Stimulated activated CD4-positive, alpha-beta T cell treated with anti-CD3 and anti-CD28 coated beads, Interleukin-4, amount 100 ng/mL, for 4 hours (primary cell): ENCODE data around the gene WDR17.

Experiments used
- DNase-seq, 2 experiments: peaks; one replicate each; pipeline ENCODE4 v3.0.0-alpha.2; 2020

WDR17 gene

DNA sequence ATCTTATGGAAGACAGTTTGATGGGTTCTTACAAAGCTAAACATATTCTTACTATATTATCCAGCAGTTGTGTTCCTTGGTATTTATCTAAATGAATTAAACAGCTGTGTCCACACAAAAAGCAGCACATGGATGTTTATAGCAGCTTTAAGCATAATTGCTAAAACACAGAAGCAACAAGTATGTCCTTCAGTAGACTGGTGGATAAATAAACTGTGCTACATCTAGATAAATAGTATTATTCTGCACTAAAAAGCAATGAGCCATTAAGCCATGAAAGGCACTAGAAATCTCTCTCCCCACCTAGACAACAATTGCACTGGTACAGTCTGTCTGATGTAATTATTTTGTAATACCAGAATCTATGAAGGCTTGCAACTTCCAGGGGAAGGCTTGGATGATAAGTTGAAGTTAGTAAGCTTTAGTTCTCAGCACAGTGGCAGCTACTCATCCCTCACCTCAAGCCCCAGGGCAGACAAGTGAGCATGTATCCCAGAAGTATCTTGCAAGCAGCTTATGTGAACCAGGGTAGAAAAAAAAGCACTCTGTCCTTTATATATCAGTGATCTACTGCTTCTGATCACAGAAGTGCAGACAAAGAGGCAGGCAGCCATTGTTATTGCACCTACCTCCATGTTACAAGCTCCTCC is 36.9 kb downstream of the WDR17 start:
- no peak for DNase-seq

GRCh38 chr4:176107695-176108094 is 42.1 kb downstream of the WDR17 start:
- no peak for DNase-seq

GRCh38 chr4:176123710-176124407 is 58.2 kb downstream of the WDR17 start:
- DNase-seq = no peak

DNA sequence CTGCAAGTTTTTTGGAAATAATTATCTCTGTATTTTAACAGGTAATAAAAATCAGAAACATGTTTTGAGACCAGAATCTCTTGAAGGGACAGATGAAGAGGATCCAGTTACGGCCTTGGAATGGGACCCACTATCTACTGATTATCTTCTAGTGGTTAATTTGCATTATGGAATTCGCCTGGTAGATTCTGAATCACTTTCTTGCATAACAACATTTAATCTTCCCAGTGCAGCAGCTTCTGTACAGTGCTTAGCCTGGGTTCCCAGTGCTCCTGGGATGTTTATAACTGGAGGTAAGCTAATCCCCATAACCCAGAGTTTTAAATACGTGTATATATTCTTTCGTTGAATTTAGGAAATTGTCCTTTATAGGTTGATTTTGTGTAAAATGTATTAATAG is 59.4 kb downstream of the WDR17 start:
- DNase-seq = no peak

DNA sequence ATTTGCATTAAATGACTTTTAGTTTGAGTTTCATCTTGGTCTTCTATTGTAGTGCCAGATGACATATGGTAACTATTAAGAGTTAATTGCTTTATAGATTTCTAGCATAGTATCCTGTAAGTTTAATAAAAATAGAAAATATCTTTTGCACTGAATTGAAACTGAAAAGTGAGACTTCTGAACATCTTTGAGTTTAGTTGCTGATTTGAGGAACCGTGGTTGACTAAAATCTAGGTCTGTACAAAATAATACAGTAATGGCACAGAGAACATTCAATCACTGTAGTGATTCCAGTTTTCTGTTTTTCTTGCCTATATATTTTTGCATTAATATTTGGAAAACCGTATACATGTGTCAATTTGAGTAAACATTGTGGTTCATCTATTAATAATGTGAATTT is 69.0 kb downstream of the WDR17 start:
- no peak for DNase-seq

DNA sequence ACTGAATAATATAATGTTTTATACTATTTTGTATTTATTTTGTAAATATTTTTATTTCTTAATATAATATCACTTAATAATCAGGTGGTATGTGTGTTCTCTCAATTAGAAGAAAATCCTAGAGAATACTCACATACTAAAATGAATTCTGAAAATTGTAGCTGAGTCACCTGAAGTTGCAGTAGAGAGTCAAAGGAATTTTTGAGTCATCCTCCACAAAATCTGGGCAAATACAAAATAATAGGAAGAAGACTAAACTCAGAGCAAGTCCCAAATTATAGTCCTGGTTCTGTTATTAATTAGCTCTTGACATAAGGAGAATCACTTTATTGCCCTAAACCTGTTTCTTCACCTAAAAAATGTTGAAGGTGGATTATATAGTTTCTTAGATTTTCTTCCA is 72.0 kb downstream of the WDR17 start:
- DNase-seq = no peak

DNA sequence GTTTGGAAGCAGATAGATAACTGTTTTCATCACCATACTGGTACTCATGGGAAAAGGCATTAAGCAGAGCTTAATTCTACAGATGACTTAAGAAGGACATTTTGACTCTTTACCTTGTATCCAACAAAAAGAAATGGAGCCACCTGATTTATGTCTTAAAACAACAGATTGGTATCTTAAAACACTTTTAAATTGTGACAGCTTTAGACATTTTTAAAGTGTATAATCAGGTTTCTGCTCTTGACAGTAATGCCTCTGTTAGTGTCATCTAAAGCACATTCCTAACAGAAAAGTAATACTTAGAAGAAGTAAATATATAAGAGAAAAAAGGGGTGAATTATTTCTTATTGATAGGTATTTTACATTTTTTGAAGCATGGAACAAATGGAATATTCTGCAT is 73.9 kb downstream of the WDR17 start:
- no peak for DNase-seq

DNA sequence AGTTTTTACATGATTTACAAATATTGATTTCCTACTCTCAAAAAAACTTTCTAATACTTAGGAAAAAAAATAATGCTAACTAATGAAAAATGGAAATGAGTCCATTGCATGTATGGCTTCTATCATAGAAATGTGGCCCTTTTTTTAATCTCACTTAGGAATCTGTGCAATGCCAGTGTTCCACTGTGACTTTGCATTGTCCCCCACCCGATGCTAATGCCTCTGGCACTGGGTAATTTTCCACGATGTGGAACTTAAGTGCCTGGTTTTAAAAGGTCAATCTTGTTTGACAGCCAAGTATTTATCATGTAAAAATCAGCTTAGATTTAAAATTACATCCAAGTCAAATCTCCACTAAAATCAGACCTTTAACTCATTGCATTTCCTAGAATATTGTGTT is 76.6 kb downstream of the WDR17 start:
- DNase-seq = no peak

- DNase-seq = no peak
Measured at GRCh38 chr4:176149680-176150355, 84.2 kb downstream of the WDR17 start.

GRCh38 chr4:176150356-176150682 is 84.7 kb downstream of the WDR17 start:
- no peak for DNase-seq

DNA sequence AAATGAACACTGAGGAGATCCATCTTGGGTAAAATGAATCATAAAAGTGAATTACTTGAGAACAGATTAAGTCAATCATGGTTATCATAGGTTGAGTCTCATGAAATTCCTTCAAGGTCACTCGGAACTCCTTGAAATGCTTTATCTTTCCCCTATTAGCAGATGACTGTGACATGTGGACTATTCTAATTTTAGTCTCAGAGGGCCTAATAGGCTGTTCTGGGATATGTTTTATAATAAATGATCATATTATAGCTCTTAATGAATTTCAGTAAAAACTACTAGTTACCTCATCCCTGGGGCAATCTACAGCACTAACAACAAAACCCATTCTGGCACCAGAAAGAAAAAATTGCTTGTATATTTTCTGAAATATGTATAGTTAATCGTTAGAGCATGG is 85.1 kb downstream of the WDR17 start:
- DNase-seq = no peak

DNA sequence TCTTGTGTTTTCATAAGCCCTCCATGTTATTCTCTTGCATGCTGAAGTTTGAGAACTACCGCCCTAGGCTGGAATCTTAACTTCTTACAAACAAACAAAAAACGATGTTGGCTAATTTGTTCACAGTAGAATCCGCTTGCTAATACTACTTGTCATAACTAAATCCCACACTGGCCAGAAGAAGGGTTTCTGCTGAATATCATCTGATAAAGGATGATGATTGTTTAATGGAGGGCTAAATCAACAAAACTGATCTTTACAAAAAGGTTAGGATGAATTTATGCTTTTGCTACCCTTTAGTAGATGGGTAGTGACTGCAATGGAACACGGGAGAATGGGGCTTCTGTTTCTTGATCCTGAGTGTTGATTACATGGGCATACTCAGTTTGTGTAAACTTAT is 87.5 kb downstream of the WDR17 start:
- no peak for DNase-seq

DNA sequence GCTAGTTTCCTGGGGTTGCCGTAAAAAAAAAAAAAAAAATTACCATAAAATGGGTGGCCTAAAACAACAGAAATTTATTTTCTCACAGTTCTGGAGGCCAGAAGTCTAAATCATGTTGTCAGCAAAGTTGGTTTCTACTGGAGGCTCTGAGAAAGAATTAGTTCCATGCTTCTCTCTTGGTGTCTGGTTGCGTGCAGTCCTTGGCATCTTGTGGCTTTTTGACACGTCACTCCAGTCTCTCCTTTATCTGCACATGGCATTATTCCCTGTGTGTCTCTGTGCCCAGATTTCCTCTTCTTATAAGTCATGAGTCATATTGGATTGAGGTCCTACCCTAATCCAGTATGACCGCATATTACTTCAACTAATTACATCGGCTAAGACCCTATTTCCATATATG is 91.0 kb downstream of the WDR17 start:
- no peak for DNase-seq

DNA sequence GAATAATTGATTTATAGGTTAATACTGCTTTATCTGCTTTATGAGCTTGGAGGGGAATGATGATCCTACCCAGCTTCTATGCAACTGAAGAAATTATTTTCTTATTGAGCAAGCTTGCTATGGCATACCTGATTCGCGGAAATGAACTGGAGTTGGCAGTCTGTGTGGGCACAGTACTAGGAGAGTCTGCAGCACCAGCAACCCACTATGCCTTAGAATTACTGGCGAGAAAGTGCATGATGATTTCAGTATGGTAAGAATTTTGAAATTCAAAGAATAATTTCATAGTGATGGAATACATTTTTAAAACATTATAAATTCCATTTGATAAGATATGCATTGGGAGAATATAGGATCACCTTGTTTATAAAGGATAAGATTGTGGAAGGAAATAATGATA is 97.4 kb downstream of the WDR17 start:
- no peak for DNase-seq

GRCh38 chr4:176185051-176185450 is 119.4 kb downstream of the WDR17 start:
- no peak for DNase-seq

DNA sequence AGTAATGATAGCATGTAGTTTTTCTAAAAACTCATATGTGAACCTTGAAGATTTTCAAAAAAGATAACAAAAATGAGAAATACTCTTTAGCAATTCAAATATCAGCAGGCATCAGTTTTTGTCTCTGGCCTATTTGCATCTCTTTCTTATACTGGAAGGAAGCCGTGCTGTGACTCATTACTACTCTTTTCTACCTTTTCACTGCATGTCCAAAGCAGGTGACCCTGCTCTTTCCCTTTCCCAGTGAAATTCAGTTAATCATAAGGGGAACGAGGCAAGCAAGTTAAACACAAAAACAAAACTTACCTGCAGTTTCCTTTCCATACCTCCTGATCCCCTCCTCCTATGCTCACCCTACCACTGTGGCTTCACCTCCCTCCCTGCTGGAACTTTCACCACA is 120.4 kb downstream of the WDR17 start:
- DNase-seq = no peak

GRCh38 chr4:176186671-176187395 is 121.2 kb downstream of the WDR17 start:
- no peak for DNase-seq

DNA sequence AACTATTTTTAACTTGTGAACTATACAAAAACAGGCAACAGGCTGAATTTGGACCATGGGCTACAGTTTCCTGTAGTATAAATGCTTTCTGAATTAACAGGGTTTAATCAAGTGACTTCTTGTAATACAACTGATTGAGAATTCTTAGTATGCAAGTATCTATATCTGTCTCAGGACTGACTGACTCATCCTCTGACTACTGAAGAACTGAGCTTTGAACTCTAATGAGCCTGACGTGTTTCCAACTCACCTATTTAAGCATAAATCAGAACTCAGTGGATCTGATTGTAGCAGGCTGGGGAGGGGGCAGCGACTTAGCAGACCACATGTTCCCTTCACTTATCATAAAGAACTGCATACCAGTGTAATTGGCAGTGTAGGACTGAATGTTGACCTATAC is 122.0 kb downstream of the WDR17 start:
- no peak for DNase-seq

- no peak for DNase-seq
Measured at GRCh38 chr4:176188654-176189053, 123.0 kb downstream of the WDR17 start.

DNA sequence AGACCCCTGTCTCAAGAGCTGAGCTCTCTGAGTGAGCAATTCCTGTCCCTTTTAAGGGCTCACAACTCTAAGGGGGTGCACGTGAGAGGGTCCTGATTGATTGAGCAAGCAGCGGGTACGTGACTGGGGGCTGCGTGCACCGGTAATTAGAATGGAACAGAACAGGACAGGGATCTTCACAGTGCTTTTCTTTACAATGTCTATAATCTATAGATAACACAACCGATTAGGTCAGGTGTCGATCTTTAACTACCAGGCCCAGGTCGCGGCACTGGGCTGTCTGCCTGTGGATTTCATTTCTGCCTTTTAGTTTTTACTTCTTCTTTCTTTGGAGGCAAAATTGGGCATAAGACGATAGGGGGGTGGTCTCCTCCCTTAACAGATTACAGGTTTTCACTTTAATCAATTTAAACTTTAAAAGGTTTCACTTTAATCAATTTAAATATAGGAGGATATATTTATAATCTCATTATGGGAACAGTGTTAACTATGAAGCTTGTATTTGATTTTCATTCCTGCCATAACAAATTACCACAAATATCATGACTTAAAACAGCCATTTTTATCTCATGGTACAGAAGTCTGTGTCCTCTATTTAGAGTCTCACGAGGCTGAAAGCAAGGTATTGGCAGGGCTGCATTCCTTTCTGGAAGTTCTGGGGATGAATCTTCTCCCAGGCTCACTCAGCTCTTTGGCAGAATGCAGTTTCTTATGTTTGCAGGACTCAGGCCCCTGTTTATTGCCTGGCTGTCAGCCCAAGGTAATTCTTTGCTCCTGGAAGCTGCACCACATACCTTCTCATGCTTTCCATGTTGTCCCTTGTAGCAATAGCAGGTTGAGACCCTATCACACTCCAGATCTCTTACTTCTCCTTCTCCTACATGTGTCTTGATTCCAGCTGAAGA is 124.5 kb downstream of the WDR17 start:
- no peak for DNase-seq

DNA sequence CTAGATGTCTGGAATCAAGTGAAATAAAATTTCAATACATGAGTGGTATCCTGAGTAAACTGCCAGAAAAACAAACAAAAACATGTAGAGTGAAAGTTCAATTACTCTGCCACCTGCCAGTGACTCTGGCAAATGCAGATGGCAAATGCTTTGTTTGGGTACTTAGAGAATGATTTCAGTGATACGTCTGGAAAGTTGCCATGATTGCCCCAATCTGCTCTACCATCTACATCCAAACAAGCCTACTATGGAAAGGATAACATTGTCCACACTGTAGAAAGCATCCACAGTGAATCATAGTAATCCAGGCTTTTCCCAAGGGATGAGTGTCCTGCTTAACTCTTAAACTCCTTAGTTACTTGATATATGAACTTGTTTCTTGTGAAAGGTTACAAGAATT is 126.3 kb downstream of the WDR17 start:
- DNase-seq = no peak

DNA sequence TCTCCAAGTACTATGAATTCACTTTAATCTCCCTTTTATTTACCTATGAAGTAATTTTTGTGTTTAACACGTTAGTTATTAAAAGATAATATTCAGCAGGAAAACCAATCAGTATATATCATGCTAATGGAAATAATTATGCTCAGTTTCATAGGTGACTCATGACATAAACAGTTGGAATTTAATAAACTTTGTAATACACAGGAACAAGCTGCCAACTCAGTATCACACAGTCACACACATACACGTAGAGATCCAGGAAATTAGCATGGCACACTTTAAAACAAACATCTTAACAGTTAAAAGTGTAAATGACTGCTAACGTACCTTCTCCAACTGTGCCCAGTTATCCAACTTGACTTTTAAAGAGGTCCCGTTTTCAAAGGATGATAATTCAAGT is 127.5 kb downstream of the WDR17 start:
- no peak for DNase-seq

DNA sequence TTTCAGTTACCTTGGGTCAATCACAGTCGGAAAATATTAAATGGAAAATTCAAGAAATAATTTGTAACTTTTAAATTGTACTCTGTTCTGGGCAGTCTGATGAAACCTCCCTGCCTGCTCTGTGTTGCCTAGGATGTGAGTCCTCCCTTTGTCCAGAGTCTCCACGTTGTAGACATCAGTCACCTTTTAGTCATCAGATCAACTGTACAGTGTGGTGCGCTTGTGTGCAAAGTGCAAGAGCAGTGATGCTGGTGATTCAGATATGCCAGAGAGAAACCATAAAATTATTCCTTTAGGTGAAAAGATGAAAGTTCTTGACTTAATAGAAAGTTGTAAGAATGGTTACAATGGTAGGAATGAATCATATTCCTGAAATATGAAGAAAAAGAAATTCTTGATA is 128.3 kb downstream of the WDR17 start:
- peak; percentile 25 to 36 for DNase-seq
